Keratinocyte (primary cell): ENCODE measurements around the gene ERMARD. TPM values are rescaled to one million over a fixed set of nuclear protein-coding genes. Genes with fewer than 3 reads are reported as not detected.

ENCODE experiments used
- DNase-seq: peaks from one replicate; pipeline ENCODE4 v3.0.0-alpha.2; 2011; ENCODE audit warnings: low read depth, missing footprints, low spot score
- FAIRE-seq: peaks from 2 replicates; lab custom pipeline; 2011; peaks lifted over from hg19 to GRCh38; lab: Jason Lieb, UNC
- H2AFZ ChIP-seq: 2 replicates; pipeline ENCODE4 v1.6.0; 2012; ENCODE audit warnings: low read length, control low read depth, inconsistent platforms; ENCODE audit not compliant: control insufficient read depth
- H3K27ac ChIP-seq: 2 replicates; pipeline ENCODE4 v1.5.1; 2011; ENCODE audit warnings: low read length; ENCODE audit not compliant: control insufficient read depth, insufficient read depth
- H3K27me3 ChIP-seq: 3 replicates; pipeline ENCODE4 v1.6.0; 2011; ENCODE audit warnings: low read length; ENCODE audit not compliant: control insufficient read depth, insufficient read depth; ENCODE audit errors: extremely low read depth
- H3K36me3 ChIP-seq, 2 experiments: 2 replicates in 1 of 2; 3 replicates in 1 of 2; pipeline ENCODE4 v1.5.1; 2011; ENCODE audit warnings: low read length in 2 of 2, mild to moderate bottlenecking in 1 of 2; ENCODE audit not compliant: control insufficient read depth in 2 of 2, insufficient read depth in 2 of 2; ENCODE audit errors: extremely low read depth in 1 of 2
- H3K4me1 ChIP-seq: 3 replicates; pipeline ENCODE4 v1.5.1; 2011; ENCODE audit warnings: low read length; ENCODE audit not compliant: control insufficient read depth, insufficient read depth; ENCODE audit errors: extremely low read depth
- H3K4me2 ChIP-seq: 3 replicates; pipeline ENCODE4 v1.6.0; 2011; ENCODE audit warnings: low read depth, low read length; ENCODE audit not compliant: control insufficient read depth, insufficient read depth; ENCODE audit errors: extremely low read depth
- H3K4me3 ChIP-seq, 3 experiments: fragments of 200-600 bp in 1 of 3; sonication (generic) in 1 of 3; 2 replicates in 2 of 3; 3 replicates in 1 of 3; pipeline ENCODE4 v1.5.1; 2011 to 2016; ENCODE audit warnings: low read length in 3 of 3, mild to moderate bottlenecking in 3 of 3, control low read depth in 2 of 3, inconsistent platforms in 1 of 3, low read depth in 1 of 3, mixed read lengths in 1 of 3, mixed run types in 1 of 3, moderate library complexity in 1 of 3; ENCODE audit not compliant: control insufficient read depth in 2 of 3, insufficient read depth in 2 of 3; ENCODE audit errors: extremely low read depth in 1 of 3
- H3K79me2 ChIP-seq: 2 replicates; pipeline ENCODE4 v1.6.0; 2012; ENCODE audit warnings: low read length; ENCODE audit not compliant: control insufficient read depth, insufficient read depth
- H3K9ac ChIP-seq: 3 replicates; pipeline ENCODE4 v1.6.0; 2011; ENCODE audit warnings: low read length; ENCODE audit not compliant: control insufficient read depth, insufficient read depth; ENCODE audit errors: extremely low read depth
- H3K9me1 ChIP-seq: 3 replicates; pipeline ENCODE4 v1.6.0; 2011; ENCODE audit warnings: low read length; ENCODE audit not compliant: control insufficient read depth, insufficient read depth; ENCODE audit errors: extremely low read depth
- H3K9me3 ChIP-seq: 2 replicates; pipeline ENCODE4 v1.5.1; 2012; ENCODE audit warnings: low read depth, low read length; ENCODE audit not compliant: control insufficient read depth
- H4K20me1 ChIP-seq: 3 replicates; pipeline ENCODE4 v1.6.0; 2011; ENCODE audit warnings: low read length; ENCODE audit not compliant: control insufficient read depth, insufficient read depth; ENCODE audit errors: extremely low read depth
- CTCF ChIP-seq, 3 experiments: IDR thresholded peaks in 1 of 3; conservative IDR thresholded peaks in 1 of 3; optimal IDR thresholded peaks in 1 of 3; 2 replicates in 2 of 3; 3 replicates in 1 of 3; pipeline versions ENCODE3 to v1.5.1; 2011; ENCODE audit warnings: low read length in 3 of 3, mild to moderate bottlenecking in 3 of 3, moderate library complexity in 2 of 3, control low read depth in 1 of 3, inconsistent platforms in 1 of 3; ENCODE audit not compliant: insufficient read depth in 2 of 3; ENCODE audit errors: extremely low read depth in 1 of 3
- EZH2 ChIP-seq: IDR thresholded peaks from one replicate; pipeline ENCODE4 v1.6.1; 2012; ENCODE audit warnings: inconsistent platforms, mild to moderate bottlenecking, low read length, moderate library complexity
- dilution Hi-C: fragments of 300-500 bp; cut with MboI; formaldehyde crosslinking; loops from one replicate; pipeline ENCODE4 v1.7.0; 2020; ENCODE audit warnings: low sequenced_read_pairs; ENCODE audit not compliant: extremely low pct_ligation_motif_present
- polyA plus RNA-seq, 5 experiments: library from polyadenylated mRNA; depleted of rRNA in 3 of 5; stranded (reverse) in 3 of 5; stranded (forward) in 1 of 5; unstranded in 1 of 5; fragments of >200 nt; gene quantifications; 1 replicate in 1 of 5; 2 replicates in 3 of 5; 3 replicates in 1 of 5; pipeline versions ENCODE4 v1.2.1 to v1.2.3, GENCODE V29; 2011 to 2012; ENCODE audit warnings: missing spikeins in 2 of 5, low read depth in 1 of 5, low replicate concordance in 1 of 5

The ERMARD gene
- polyA plus RNA-seq, 1 donor (not counting 4 experiments of a cell fraction or from before 2014, with no cell fraction given), result 37.9 TPM

- peaks cover 2% of the 10 kb centered on the region for H4K20me1 ChIP-seq
- no peaks in the 10 kb centered on the region for H3K36me3 ChIP-seq
- H3K27ac ChIP-seq, result no peak overlapping the region
- H3K4me1 ChIP-seq, result peaks cover 19% of the 10 kb centered on the region
- H3K9ac ChIP-seq, result peak overlapping the region; percentile 42
- H3K9me1 ChIP-seq, result no peaks in the 10 kb centered on the region
- no peaks in the 10 kb centered on the region for H3K9me3 ChIP-seq
- FAIRE-seq (peak; percentile 34), DNase-seq (no peak)
- TF ChIP-seq EZH2, result peak; percentile 44
- no peak for TF ChIP-seq CTCF (optimal IDR thresholded peaks at IDR 0.05 in 1 of 3, IDR thresholded peaks at IDR 0.05 in 1 of 3, conservative IDR thresholded peaks at IDR 0.05 in 1 of 3; ENCODE audit: extremely low read depth in 1 of 3, insufficient read depth in 2 of 3, low read length in 3 of 3)
- peak overlapping the region; percentile 37 to 52 (median 40) for H3K4me3 ChIP-seq
- dilution Hi-C loops, result no loop called here
- H2AFZ ChIP-seq, result peak overlapping the region; percentile 68
- no peaks in the 10 kb centered on the region for H3K27me3 ChIP-seq
- H3K79me2 ChIP-seq, result peaks cover 16% of the 10 kb centered on the region
- H3K4me2 ChIP-seq, result peak overlapping the region; percentile 59
Observed at GRCh38 chr6:169725125-169726048, 26.0 kb upstream of the ERMARD start.

GRCh38 chr6:169726049-169726400 lies 25.4 kb upstream of the ERMARD start:
- peaks cover 11% of the 10 kb centered on the region for H3K79me2 ChIP-seq
- TF ChIP-seq CTCF (optimal IDR thresholded peaks at IDR 0.05 in 1 of 3, IDR thresholded peaks at IDR 0.05 in 1 of 3, conservative IDR thresholded peaks at IDR 0.05 in 1 of 3; ENCODE audit: extremely low read depth in 1 of 3, insufficient read depth in 2 of 3, low read length in 3 of 3) (no peak), EZH2 (no peak)
- H3K4me3 ChIP-seq, result no peak overlapping the region
- no peak overlapping the region for H3K9ac ChIP-seq
- DNase-seq (no peak), FAIRE-seq (no peak)
- H3K9me1 ChIP-seq, result no peaks in the 10 kb centered on the region
- no peaks in the 10 kb centered on the region for H3K27me3 ChIP-seq
- H3K36me3 ChIP-seq, result no peaks in the 10 kb centered on the region
- H2AFZ ChIP-seq, result no peak overlapping the region
- peaks cover 19% of the 10 kb centered on the region for H3K4me1 ChIP-seq
- dilution Hi-C loops, result no loop called here
- H3K27ac ChIP-seq, result no peak overlapping the region
- H4K20me1 ChIP-seq, result peaks cover 2% of the 10 kb centered on the region
- no peak overlapping the region for H3K4me2 ChIP-seq
- no peaks in the 10 kb centered on the region for H3K9me3 ChIP-seq
